Gastrocnemius medialis (tissue), 4 donors: ENCODE measurements around the gene OR8B3. TPM values are rescaled to one million over a fixed set of nuclear protein-coding genes. Genes with fewer than 3 reads are reported as not detected.
A peak's percentile ranks its signal among the peaks of the same experiment; 100 is the strongest.
"Not testable (repeated sequence)": the region's sequence is repeated elsewhere in the genome, so short reads cannot be mapped to it uniquely, and the experiment has no call there.

ENCODE experiments used
- ATAC-seq, 2 donors: fragments of 150-250 bp; one replicate each; pipeline ENCODE4 v1.9.1; 2016
- DNase-seq, 2 donors: peaks; one replicate each; pipeline ENCODE4 v3.0.0-alpha.2; 2019
- H3K27ac ChIP-seq, 4 donors: fragments of 200-600 bp; sonication (generic); 1 replicate in 1 of 4; 2 replicates in 3 of 4; pipeline ENCODE4 v1.5.1; 2016 to 2018; ENCODE audit warnings: mild to moderate bottlenecking in 2 of 4, moderate library complexity in 1 of 4
- H3K27me3 ChIP-seq, 3 donors: fragments of 200-600 bp; sonication (generic) in 2 of 3; 1 replicate in 1 of 3; 2 replicates in 2 of 3; pipeline versions ENCODE4 v1.5.1 to v1.6.0; 2016 to 2019; ENCODE audit warnings: mild to moderate bottlenecking in 1 of 3, moderate library complexity in 1 of 3
- H3K36me3 ChIP-seq, 2 donors: fragments of 200-600 bp; sonication (generic) in 1 of 2; one replicate each; pipeline ENCODE4 v1.5.1; 2017 to 2018
- H3K4me1 ChIP-seq, 2 donors: fragments of 200-600 bp; sonication (generic) in 1 of 2; one replicate each; pipeline ENCODE4 v1.5.1; 2016 to 2017; ENCODE audit warnings: mild to moderate bottlenecking in 2 of 2
- H3K4me3 ChIP-seq, 4 donors: fragments of 200-600 bp; sonication (generic) in 3 of 4; 1 replicate in 1 of 4; 2 replicates in 3 of 4; pipeline ENCODE4 v1.5.1; 2016 to 2019; ENCODE audit warnings: mild to moderate bottlenecking in 2 of 4
- H3K9me3 ChIP-seq, 3 donors: fragments of 200-600 bp; sonication (generic) in 2 of 3; 1 replicate in 1 of 3; 2 replicates in 2 of 3; pipeline ENCODE4 v1.5.1; 2016 to 2019
- POLR2A ChIP-seq, 2 donors: fragments of 450-650 bp; IDR thresholded peaks; one replicate each; pipeline ENCODE4 v1.6.1; 2017; ENCODE audit warnings: antibody characterized with exemption in 2 of 2, mild to moderate bottlenecking in 2 of 2, moderate library complexity in 2 of 2
- in situ Hi-C, 4 donors: fragments of 200-750 bp; cut with MboI; loops; one replicate each; pipeline versions ENCODE4 v1.15.0 to v1.8.0; 2017; ENCODE audit warnings: low sequenced_read_pairs in 4 of 4
- intact Hi-C: fragments of 100-400 bp; cut with DNase I; formaldehyde crosslinking; loops from one replicate; pipeline ENCODE4 v1.15.1; 2023; ENCODE audit warnings: low total_unique reads
- total RNA-seq, 4 donors: library from RNA; depleted of rRNA; stranded (reverse); fragments of >200 nt; gene quantifications; one replicate each; pipeline versions ENCODE4 v1.1.0 to v1.2.3, GENCODE V29; 2016
- TF ChIP-seq, protein P1 (sequence below), 5 experiments: fragments of 450-650 bp in 3 of 5; fragments of 200-600 bp in 2 of 5; sonication (generic) in 2 of 5; IDR thresholded peaks in 4 of 5; conservative IDR thresholded peaks in 1 of 5; 1 replicate in 4 of 5; 2 replicates in 1 of 5; pipeline ENCODE4 v1.5.1; 2016 to 2019; ENCODE audit warnings: antibody characterized with exemption in 5 of 5, mild to moderate bottlenecking in 3 of 5, moderate library complexity in 3 of 5

OR8B3 gene
- total RNA-seq, 4 donors from 2014 or later: not detected

DNA sequence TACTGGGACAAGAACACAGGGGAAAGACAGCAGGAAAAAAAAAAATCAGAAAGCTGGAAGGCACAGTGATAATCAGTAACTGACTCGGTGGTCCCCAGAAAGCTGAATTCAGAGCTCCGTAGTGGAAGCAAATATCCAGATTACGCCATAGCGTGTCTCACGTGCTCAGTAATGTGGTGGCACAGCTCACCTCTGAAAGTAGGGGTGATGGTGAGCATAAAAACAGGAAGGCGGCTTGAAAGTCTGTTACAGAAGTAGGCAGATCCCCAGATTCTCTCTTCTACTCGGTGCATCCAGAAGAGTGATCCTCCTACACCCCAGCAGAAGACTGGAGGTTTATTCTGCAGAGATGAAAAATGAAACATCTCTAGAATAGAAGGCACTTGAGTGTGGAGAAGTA is 11.1 kb upstream of the OR8B3 start:
- H3K4me1 ChIP-seq: no peaks in the 10 kb centered on the region
- no peak for DNase-seq
- H3K9me3 ChIP-seq: no peaks in the 10 kb centered on the region
- intact Hi-C loops (no loop called here), in situ Hi-C loops (loop anchor here in 3 of 4 donors (10.0 to 25.0 kb wide), 2 partner anchors 175 to 177 kb away; no protein-coding TSS in a partner anchor)
- H3K36me3 ChIP-seq: no peaks in the 10 kb centered on the region
- H3K27ac ChIP-seq: no peak overlapping the region
- H3K27me3 ChIP-seq: no peaks in the 10 kb centered on the region
- TF ChIP-seq, protein P1, sequence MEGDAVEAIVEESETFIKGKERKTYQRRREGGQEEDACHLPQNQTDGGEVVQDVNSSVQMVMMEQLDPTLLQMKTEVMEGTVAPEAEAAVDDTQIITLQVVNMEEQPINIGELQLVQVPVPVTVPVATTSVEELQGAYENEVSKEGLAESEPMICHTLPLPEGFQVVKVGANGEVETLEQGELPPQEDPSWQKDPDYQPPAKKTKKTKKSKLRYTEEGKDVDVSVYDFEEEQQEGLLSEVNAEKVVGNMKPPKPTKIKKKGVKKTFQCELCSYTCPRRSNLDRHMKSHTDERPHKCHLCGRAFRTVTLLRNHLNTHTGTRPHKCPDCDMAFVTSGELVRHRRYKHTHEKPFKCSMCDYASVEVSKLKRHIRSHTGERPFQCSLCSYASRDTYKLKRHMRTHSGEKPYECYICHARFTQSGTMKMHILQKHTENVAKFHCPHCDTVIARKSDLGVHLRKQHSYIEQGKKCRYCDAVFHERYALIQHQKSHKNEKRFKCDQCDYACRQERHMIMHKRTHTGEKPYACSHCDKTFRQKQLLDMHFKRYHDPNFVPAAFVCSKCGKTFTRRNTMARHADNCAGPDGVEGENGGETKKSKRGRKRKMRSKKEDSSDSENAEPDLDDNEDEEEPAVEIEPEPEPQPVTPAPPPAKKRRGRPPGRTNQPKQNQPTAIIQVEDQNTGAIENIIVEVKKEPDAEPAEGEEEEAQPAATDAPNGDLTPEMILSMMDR (IDR thresholded peaks at IDR 0.05 in 4 of 5, conservative IDR thresholded peaks at IDR 0.05 in 1 of 5): no peak
- no peak for TF ChIP-seq POLR2A (IDR thresholded peaks at IDR 0.05)
- H3K4me3 ChIP-seq: no peak overlapping the region
- no peak for ATAC-seq

DNA sequence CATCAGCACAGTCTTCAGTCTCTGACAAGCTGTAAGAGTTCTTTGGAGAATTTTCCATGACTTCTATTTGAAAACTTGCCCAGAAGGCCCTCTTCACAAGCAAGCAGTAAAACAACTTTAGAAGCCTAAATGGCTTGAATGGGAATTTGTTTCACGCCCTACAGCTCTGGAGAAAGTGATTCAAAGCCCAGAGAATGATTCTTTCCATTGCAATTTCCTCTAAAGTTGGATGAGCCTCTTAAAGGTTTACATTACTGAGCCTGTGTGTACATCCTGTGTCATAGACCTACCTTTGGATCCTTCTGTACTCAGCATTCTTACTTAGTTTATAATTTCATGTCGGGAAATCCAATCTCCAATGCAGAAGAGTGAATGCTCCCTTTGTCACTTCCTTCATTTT is 6.8 kb upstream of the OR8B3 start:
- Histone ChIP-seq H3K27me3 (no peaks in the 10 kb centered on the region), H3K9me3 (no peaks in the 10 kb centered on the region), H3K4me3 (no peak overlapping the region), H3K36me3 (no peaks in the 10 kb centered on the region), H3K27ac (no peak overlapping the region), H3K4me1 (no peaks in the 10 kb centered on the region)
- TF ChIP-seq POLR2A (IDR thresholded peaks at IDR 0.05): no peak
- TF ChIP-seq, protein P1 (IDR thresholded peaks at IDR 0.05 in 4 of 5, conservative IDR thresholded peaks at IDR 0.05 in 1 of 5): no peak
- in situ Hi-C loops (loop anchor here in 1 of 4 donors (25.0 kb wide), 1 partner anchor 182 kb away; no protein-coding TSS in a partner anchor), intact Hi-C loops (no loop called here)
- DNase-seq: no peak
- no peak for ATAC-seq

DNA sequence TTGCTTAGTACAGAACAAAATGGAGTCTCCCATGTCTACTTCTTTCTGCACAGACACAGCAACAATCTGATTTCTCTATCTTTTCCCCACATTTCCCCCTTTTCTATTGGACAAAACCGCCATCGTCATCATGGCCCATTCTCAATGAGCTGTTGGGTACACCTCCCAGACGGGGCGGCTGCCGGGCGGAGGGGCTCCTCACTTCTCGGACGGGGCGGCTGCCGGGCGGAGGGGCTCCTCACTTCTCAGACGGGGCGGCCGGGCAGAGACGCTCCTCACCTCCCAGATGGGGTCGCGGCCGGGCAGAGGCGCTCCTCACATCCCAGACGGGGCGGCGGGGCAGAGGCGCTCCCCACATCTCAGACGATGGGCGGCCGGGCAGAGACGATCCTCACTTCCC is 4.4 kb upstream of the OR8B3 start:
- H3K4me3 ChIP-seq, ATAC-seq, H3K27me3 ChIP-seq, DNase-seq, H3K9me3 ChIP-seq, H3K27ac ChIP-seq, H3K4me1 ChIP-seq, intact Hi-C loops, H3K36me3 ChIP-seq: not testable (repeated sequence)
- in situ Hi-C loops: loop anchor here in 1 of 4 donors (25.0 kb wide), 1 partner anchor 184 kb away; no protein-coding TSS in a partner anchor

DNA sequence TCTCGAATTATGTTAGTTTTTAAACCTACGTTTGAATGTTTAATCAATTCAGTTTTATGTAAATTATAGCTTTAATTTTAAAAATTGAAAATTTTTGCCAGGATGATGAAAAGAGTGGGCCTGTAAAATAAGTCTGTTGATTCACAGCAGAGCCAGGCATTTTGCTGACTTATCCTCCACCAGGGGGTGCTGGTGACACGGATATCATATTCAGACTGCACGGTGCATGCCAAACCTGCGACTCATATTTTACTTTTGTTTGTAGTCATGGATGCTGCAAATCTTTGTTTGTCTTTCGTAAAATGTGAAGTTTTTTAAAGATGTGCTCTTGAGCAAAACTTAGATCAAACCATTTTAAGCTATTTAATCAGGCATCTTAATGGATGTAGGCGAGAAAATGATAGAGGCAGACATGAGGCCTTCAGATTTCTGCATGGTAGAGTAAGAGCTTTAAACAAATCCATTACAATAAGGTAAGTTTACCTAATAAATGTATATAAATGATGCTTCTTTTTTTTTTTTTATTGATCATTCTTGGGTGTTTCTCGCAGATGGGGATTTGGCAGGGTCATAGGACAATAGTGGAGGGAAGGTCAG is 3.6 kb upstream of the OR8B3 start:
- Histone ChIP-seq H3K27ac (no peak overlapping the region), H3K27me3 (no peaks in the 10 kb centered on the region), H3K4me3 (no peak overlapping the region), H3K36me3 (no peaks in the 10 kb centered on the region), H3K4me1 (no peaks in the 10 kb centered on the region), H3K9me3 (no peaks in the 10 kb centered on the region)
- intact Hi-C loops: no loop called here
- in situ Hi-C loops: loop anchor here in 1 of 4 donors (25.0 kb wide), 1 partner anchor 185 kb away; no protein-coding TSS in a partner anchor
- DNase-seq (peak in 1 of 2 donors; percentile 11), ATAC-seq (no peak)
- TF ChIP-seq, protein P1 (IDR thresholded peaks at IDR 0.05 in 4 of 5, conservative IDR thresholded peaks at IDR 0.05 in 1 of 5): peak in 3 of 5 experiments; percentile 22 to 47 (median 44)
- no peak for TF ChIP-seq POLR2A (IDR thresholded peaks at IDR 0.05)

DNA sequence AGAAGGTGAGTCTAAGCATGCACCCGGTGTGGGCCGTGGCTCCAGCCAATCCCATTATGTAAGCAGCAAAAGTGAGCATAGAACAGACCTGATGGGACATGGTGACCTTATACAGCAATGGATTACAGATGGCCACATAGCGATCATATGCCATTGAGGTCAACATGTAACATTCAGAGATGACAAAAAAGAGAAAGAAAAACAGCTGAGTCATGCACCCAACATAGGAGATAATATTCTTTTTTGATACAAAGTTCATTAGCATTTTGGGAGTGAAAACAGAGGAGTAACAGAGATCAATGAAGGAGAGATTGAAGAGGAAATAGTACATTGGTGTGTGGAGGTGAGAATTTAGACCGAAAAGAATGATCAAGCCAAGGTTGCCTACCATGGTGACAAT is 2.0 kb downstream of the OR8B3 start:
- intact Hi-C loops, DNase-seq, in situ Hi-C loops, H3K4me3 ChIP-seq, H3K27me3 ChIP-seq, ATAC-seq, H3K4me1 ChIP-seq, H3K36me3 ChIP-seq, H3K9me3 ChIP-seq, H3K27ac ChIP-seq: not testable (repeated sequence)

DNA sequence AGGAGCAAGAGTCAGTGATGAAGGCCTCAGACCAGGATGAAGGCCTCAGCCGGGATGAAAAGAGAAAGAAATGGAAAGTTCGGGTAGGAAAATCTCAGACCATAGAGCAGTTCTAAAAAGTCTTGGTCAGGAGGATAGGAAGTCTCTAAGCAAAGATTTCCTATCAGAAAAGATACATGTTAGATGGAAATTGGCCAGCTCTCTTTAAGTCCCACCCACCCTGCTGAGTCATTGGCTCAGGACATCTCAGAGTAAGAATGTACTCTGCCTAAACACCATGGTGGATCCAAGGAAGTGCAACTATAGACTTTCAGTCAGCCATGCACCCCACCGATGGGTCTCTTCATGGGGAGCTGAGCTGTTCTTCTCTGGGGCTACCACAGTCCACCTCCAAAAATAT is 4.4 kb downstream of the OR8B3 start:
- ATAC-seq: no peak
- Histone ChIP-seq H3K27ac (no peak overlapping the region), H3K27me3 (no peaks in the 10 kb centered on the region), H3K4me3 (no peak overlapping the region), H3K36me3 (no peaks in the 10 kb centered on the region), H3K4me1 (no peaks in the 10 kb centered on the region), H3K9me3 (no peaks in the 10 kb centered on the region)
- TF ChIP-seq POLR2A (IDR thresholded peaks at IDR 0.05): no peak
- TF ChIP-seq, protein P1 (IDR thresholded peaks at IDR 0.05 in 4 of 5, conservative IDR thresholded peaks at IDR 0.05 in 1 of 5): no peak
- intact Hi-C loops: no loop called here
- no peak for DNase-seq
- in situ Hi-C loops: no loop called here
